Aorta (tissue), 5 donors: ENCODE data around the gene UNKL. TPM values are rescaled to one million over a fixed set of nuclear protein-coding genes. Genes with fewer than 3 reads are reported as not detected.

Source experiments
- ATAC-seq: fragments of 200-7000 bp; cut with Tn5 transposase; one replicate; pipeline ENCODE4 v1.9.1; 2022; ENCODE audit warnings: moderate library complexity; ENCODE audit not compliant: low FRiP score
- DNase-seq, 2 donors: peaks; one replicate each; pipeline ENCODE4 v3.0.0-alpha.2; 2020
- H3K27ac ChIP-seq, 2 donors: one replicate each; pipeline ENCODE4 v1.5.1; 2013; ENCODE audit warnings: low read length in 2 of 2, mild to moderate bottlenecking in 2 of 2, moderate library complexity in 2 of 2, control low read depth in 1 of 2, inconsistent platforms in 1 of 2, low read depth in 1 of 2
- H3K27me3 ChIP-seq, 2 donors: one replicate each; pipeline ENCODE4 v1.6.1; 2013; ENCODE audit warnings: control low read depth in 1 of 2, low read length in 1 of 2, mild to moderate bottlenecking in 1 of 2, moderate library complexity in 1 of 2; ENCODE audit not compliant: insufficient read depth in 2 of 2, control insufficient read depth in 1 of 2
- H3K36me3 ChIP-seq, 2 donors: one replicate each; pipeline ENCODE4 v1.6.1; 2013; ENCODE audit warnings: control low read depth in 1 of 2, low read length in 1 of 2, mild to moderate bottlenecking in 1 of 2; ENCODE audit not compliant: insufficient read depth in 2 of 2, control insufficient read depth in 1 of 2
- H3K4me1 ChIP-seq, 2 donors: one replicate each; pipeline ENCODE4 v1.6.1; 2013; ENCODE audit warnings: low read length in 2 of 2, control low read depth in 1 of 2, mild to moderate bottlenecking in 1 of 2, moderate library complexity in 1 of 2; ENCODE audit not compliant: insufficient read depth in 2 of 2, control insufficient read depth in 1 of 2
- H3K4me3 ChIP-seq, 2 donors: one replicate each; pipeline ENCODE4 v1.5.1; 2013; ENCODE audit warnings: low read length in 2 of 2, control low read depth in 1 of 2, mild to moderate bottlenecking in 1 of 2
- H3K9me3 ChIP-seq: one replicate; pipeline ENCODE4 v1.6.1; 2013; ENCODE audit warnings: mild to moderate bottlenecking, low read length; ENCODE audit not compliant: control insufficient read depth
- WGBS, 2 donors: extraction: QIAGEN DNeasy Blood & Tissue Kit; methylation state at CpG; one replicate each; pipeline ENCODE4 v1.1.7; 2013; 5-methylcytosine and 5-hydroxymethylcytosine counted together
- intact Hi-C, 2 donors: fragments of 100-400 bp; cut with DNase I; formaldehyde crosslinking; loops; one replicate each; pipeline versions ENCODE4 v1.14.2 to v1.15.0; 2022
- polyA plus RNA-seq, 2 donors: library from polyadenylated mRNA; stranded (reverse); fragments of 200-250 nt; gene quantifications; one replicate each; pipeline ENCODE4 v1.2.3, GENCODE V29; 2013
- total RNA-seq, 2 donors: library from RNA; stranded (reverse); fragmentation: NEBNext Ultra II Directional; extraction: Animal tissue kit (Norgen Biotek cat#: 25700); gene quantifications; one replicate each; pipeline ENCODE4 v1.2.1, GENCODE V29; 2021
- donor health status: healthy with polysubstance abuse.
- donor health status: Bipolar disorder and iron deficiency.
- donor health status: DM: no; HTN: no; CAD: no.
- donor health status: DM: no; HTN: no; CAD: no.
- donor health status: DM: yes; HTN: yes; CAD: no.

Gene UNKL
- total and polyA plus RNA-seq, 4 donors = 8.8 to 34.6 (median 22.6) TPM

DNA sequence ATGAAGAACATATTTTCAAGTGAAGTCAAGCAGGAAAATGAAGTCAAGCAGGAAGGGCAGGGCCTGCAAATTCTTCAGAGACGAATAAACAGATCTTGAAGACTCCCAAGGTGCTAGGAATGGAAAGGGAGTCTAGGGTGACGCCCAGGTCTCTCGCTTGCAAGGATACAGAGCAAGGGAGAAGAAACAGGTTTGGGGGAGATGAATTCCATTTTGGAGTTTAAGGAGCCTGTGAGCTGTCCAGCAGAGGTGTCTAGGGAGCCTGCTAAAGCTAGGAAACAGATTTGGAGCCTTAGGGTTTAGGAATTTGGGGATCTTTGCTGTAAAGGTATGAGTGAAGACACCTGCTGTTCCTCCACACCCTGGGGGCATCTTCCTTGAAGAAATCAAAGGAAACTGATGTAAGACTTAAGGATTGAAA, 2.0 kb upstream of the UNKL start:
- no peaks in the 10 kb centered on the region for H3K36me3 ChIP-seq
- H3K27me3 ChIP-seq = no peaks in the 10 kb centered on the region
- WGBS, 2 donors = 74 to 80% methylated on average over 3 of the region's 3 CpGs
- H3K27ac ChIP-seq = no peak overlapping the region
- H3K4me3 ChIP-seq = no peak overlapping the region
- no peak for DNase-seq
- no peaks in the 10 kb centered on the region for H3K9me3 ChIP-seq
- no peaks in the 10 kb centered on the region for H3K4me1 ChIP-seq
- ATAC-seq = no peak
- intact Hi-C loops = loop anchor here in 1 of 2 donors (10.0 kb wide), 1 partner anchor 112 kb away; the partner anchor contains the start of gene UBE2I

DNA sequence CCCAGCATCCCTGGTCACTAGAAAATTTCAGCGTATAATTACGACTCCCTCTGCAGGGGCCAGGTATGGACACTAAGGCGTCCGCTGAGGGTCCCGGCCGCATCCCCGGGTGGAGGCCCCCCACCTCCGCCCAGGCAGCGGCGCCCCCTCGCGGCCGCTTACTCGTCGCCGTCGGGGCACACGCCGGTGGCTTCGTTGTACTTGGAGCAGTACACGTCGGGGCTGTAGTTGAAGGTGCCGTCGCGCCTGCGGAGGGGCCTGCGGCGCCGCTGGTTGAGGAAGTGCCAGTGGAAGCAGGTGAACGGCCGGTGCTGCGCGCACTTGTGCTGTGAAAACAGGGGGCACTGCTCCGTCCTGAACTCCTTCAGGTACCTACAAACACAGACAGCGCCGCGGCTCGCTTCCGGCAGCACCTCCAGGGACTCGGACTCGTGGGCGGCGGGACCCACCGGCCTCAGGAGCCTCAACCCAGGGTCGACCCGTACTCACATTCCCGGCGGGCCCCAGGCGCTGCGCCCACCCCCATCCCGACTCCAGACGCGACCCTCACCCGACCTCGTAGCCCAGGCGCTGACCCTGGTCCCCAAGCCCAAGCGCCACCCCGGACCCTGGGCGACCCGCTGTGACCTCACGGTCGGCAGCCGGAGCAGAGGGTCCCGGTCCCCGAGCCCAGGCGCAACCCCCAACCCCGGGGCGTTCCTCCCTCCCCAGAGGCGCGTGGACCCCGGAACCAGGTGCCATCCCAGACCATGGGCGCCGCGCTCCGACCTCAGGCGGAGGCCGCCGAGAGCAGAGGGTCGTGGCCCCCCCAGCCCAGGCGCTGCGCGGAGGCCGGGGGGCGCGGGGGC, 596 bp downstream of the UNKL start:
- Histone ChIP-seq H3K27ac (peak overlapping the region in 1 of 2 donors; percentile 37), H3K4me1 (no peaks in the 10 kb centered on the region), H3K36me3 (no peaks in the 10 kb centered on the region), H3K9me3 (no peaks in the 10 kb centered on the region), H3K27me3 (no peaks in the 10 kb centered on the region), H3K4me3 (peak overlapping the region; percentile 71 to 95)
- DNase-seq = peak; percentile 69 to 86
- WGBS, 2 donors = 2% methylated on average over 73 to 85 of the region's 85 CpGs
- ATAC-seq = peak; percentile 70
- intact Hi-C loops = loop anchor here in 1 of 2 donors (10.0 kb wide), 1 partner anchor 109 kb away; the partner anchor contains the start of gene UBE2I

DNA sequence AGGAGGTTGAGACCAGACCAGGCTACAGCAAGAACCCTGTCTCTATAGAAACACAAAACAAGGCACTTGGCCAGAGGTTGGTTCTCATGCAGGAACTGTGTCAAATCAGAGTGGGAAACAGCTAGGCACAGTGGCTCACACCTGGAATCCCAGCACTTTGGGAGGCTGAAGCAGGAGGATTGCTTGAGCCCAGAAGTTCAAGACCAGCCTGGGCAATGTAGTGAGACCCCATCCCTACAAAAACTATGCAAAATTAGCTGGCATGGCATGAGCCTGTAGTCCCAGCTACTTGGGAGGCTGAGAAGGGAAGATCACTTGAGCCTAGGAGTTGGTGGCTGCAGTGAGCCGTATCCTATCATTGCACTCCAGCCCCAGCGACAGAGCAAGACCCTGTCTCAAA, 1.7 kb downstream of the UNKL start:
- no peaks in the 10 kb centered on the region for H3K4me1 ChIP-seq
- no peaks in the 10 kb centered on the region for H3K27me3 ChIP-seq
- no peak for DNase-seq
- no peaks in the 10 kb centered on the region for H3K36me3 ChIP-seq
- WGBS, 2 donors = 82 to 100% methylated on average over 2 of the region's 2 CpGs
- ATAC-seq = no peak
- H3K27ac ChIP-seq = no peak overlapping the region
- intact Hi-C loops = loop anchor here in 1 of 2 donors (10.0 kb wide), 1 partner anchor 108 kb away; the partner anchor contains the start of gene UBE2I
- H3K4me3 ChIP-seq = no peak overlapping the region
- H3K9me3 ChIP-seq = no peaks in the 10 kb centered on the region

DNA sequence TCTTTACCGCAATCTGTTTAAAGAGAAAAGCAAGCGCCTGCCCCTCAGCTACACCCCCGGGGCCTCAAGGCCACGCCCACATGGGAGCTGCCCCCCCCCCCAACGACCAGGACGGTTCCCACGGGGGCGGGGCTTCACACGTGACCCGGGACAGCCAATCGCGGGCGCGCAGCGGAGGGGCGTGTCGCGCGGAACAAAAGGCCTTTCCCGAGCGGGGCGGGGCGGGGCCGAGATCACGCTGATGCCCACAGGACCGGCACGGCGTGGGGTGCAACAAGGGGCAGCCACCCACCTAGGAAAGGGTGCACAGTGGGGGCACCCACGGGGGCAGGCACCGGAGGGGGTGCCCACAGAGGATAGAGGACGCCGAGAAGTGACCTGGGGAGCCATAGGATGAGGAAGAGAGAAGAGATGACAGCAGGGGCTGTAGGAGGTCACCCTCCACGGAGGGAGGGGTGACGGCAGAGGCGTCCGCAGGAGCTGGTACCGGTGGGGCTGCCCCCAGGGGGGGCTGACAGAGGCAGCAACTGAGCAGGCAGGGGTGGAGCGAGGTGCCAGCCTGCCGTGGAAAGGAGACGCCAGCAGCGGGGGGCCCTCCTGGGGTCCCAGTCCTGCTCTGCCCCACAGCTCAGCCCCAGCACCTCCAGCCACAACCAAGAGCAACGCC, 6.2 kb downstream of the UNKL start:
- no peaks in the 10 kb centered on the region for H3K4me1 ChIP-seq
- 0 to 1% methylated on average over 41 to 42 of the region's 42 CpGs for whole genome bisulfite sequencing, 2 donors
- no peaks in the 10 kb centered on the region for H3K36me3 ChIP-seq
- H3K27me3 ChIP-seq = no peaks in the 10 kb centered on the region
- ATAC-seq = peak; percentile 96
- H3K4me3 ChIP-seq = peak overlapping the region; percentile 13 to 64
- no peak overlapping the region for H3K27ac ChIP-seq
- intact Hi-C loops = no loop called here
- H3K9me3 ChIP-seq = no peaks in the 10 kb centered on the region
- DNase-seq = peak; percentile 95 to 98

DNA sequence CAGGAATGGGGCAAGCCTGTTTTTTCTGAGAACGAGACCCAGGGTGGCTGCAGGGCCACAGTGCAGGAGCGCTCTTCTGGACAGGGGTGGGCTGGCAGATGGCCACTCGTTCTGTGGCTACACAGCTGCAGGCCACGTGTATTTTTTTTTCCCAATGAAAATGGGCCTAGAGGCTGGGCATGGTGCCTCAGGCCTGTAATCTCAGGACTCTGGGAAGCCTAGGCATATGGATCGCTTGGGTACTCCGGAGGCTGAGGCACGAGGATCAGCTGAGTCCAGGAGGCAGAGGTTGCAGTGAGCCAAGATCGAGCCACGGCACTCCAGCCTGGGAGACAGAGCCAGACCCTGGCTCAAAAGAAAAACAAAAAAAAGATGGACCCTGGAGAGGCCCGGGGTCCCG, 6.8 kb downstream of the UNKL start:
- Histone ChIP-seq H3K4me1 (no peaks in the 10 kb centered on the region), H3K27me3 (no peaks in the 10 kb centered on the region), H3K27ac (peak overlapping the region in 1 of 2 donors; percentile 14), H3K36me3 (no peaks in the 10 kb centered on the region), H3K4me3 (no peak overlapping the region), H3K9me3 (no peaks in the 10 kb centered on the region)
- DNase-seq (no peak), ATAC-seq (peak; percentile 39)
- intact Hi-C loops = no loop called here
- 5% methylated on average over 11 of the region's 11 CpGs for WGBS, 2 donors

DNA sequence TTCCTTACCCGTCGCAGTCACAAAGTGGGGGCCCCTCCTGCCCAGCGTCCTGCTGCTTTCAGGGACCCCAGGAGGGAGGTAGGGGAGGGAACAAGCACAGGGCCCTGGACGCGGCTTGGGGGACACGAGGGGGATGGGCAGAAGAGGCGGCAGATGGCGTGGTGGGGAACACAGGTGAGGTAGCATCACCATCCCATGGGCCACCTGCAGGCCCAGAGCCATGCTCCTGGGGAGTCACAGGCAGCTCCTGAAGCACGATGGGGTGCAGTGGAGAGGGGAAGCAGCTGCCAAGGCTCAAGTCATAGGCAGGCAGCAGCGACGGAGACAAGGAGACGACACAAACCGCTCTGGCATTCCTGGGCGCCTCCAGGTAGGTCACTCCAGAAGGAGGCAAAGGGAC, 10.8 kb downstream of the UNKL start:
- no peak for DNase-seq
- Histone ChIP-seq H3K9me3 (no peaks in the 10 kb centered on the region), H3K4me1 (no peaks in the 10 kb centered on the region), H3K27me3 (no peaks in the 10 kb centered on the region), H3K36me3 (no peaks in the 10 kb centered on the region), H3K4me3 (no peak overlapping the region), H3K27ac (no peak overlapping the region)
- 86 to 91% methylated on average over 14 of the region's 14 CpGs for WGBS, 2 donors
- intact Hi-C loops = no loop called here
- ATAC-seq = no peak

DNA sequence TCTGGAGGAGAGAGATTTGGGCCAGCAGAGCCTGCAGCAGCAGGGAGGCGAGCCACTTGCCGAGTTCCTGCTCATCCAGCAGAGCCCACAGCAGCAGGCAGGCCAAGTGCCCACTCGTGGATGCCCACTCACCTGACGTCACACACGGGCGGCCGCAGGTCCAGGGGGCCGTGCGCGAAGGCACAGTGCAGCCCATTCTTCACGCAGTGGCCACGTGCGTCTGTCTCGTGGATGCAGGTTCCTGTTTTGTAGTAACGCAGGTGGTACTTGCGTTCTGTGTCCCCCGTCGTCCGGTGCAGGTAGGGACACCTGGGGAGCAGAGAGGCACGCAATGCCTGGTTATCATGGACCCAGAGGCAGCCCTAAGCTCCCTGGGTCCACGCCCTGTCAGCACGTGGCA, 11.5 kb downstream of the UNKL start:
- intact Hi-C loops = no loop called here
- no peaks in the 10 kb centered on the region for H3K9me3 ChIP-seq
- H3K36me3 ChIP-seq = no peaks in the 10 kb centered on the region
- H3K27me3 ChIP-seq = no peaks in the 10 kb centered on the region
- 91 to 92% methylated on average over 22 of the region's 22 CpGs for WGBS, 2 donors
- no peaks in the 10 kb centered on the region for H3K4me1 ChIP-seq
- H3K4me3 ChIP-seq = no peak overlapping the region
- ATAC-seq (no peak), DNase-seq (no peak)
- no peak overlapping the region for H3K27ac ChIP-seq

DNA sequence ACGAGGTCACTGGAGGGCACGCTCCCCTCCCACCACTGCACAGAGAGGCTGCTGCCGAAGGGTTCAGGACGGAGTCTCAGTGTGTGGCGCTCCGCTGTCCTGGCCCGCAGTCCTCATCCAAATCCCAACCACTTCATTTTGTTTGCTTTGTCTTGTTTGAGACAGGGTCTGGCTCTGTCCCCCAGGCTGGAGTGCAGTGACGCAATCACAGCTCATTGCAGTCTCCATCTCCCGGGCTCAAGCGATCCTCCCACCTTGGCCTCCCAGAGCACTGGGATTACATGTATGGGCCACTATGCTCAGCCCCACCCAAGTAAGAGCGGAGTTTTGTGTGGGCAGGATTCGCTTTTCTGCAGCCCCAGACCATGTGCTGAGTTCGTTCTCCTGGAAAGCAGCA, 12.7 kb downstream of the UNKL start:
- DNase-seq (no peak), ATAC-seq (no peak)
- H3K9me3 ChIP-seq = no peaks in the 10 kb centered on the region
- H3K36me3 ChIP-seq = no peaks in the 10 kb centered on the region
- no peak overlapping the region for H3K27ac ChIP-seq
- 91 to 94% methylated on average over 13 of the region's 13 CpGs for WGBS, 2 donors
- H3K4me1 ChIP-seq = no peaks in the 10 kb centered on the region
- no peaks in the 10 kb centered on the region for H3K27me3 ChIP-seq
- H3K4me3 ChIP-seq = no peak overlapping the region
- intact Hi-C loops = no loop called here
